Retinal pigment epithelial cell (primary cell): Measurements from ENCODE around the gene MEIS2.

ENCODE experiments used
- DNase-seq: peaks from one replicate; pipeline ENCODE4 v3.0.0-alpha.2; 2010; ENCODE audit warnings: low read depth
- H3K4me3 ChIP-seq: 2 replicates; pipeline ENCODE4 v1.5.1; 2011; ENCODE audit warnings: mild to moderate bottlenecking, low read length, control low read depth, moderate library complexity
- CTCF ChIP-seq: conservative IDR thresholded peaks from 2 replicates; pipeline ENCODE4 v1.5.1; 2011; ENCODE audit warnings: low read depth, low read length, control low read depth, inconsistent platforms

Gene MEIS2

GRCh38 chr15:36887214-36887961 is 213.0 kb downstream of the MEIS2 start:
- no peak for TF ChIP-seq CTCF
- DNase-seq = no peak
- peak overlapping the region; percentile 49 for H3K4me3 ChIP-seq

GRCh38 chr15:36886701-36887100 is 213.6 kb downstream of the MEIS2 start:
- TF ChIP-seq CTCF = no peak
- H3K4me3 ChIP-seq = no peak overlapping the region
- DNase-seq = no peak

- DNase-seq = no peak
- H3K4me3 ChIP-seq = no peak overlapping the region
- TF ChIP-seq CTCF = no peak
Measured at GRCh38 chr15:36886191-36886590, 214.2 kb downstream of the MEIS2 start.

- no peak for DNase-seq
- no peak for TF ChIP-seq CTCF
Measured at GRCh38 chr15:36885771-36886170, 214.6 kb downstream of the MEIS2 start.

GRCh38 chr15:36884936-36885635 is 215.3 kb downstream of the MEIS2 start:
- no peak for TF ChIP-seq CTCF
- no peak for DNase-seq
- H3K4me3 ChIP-seq = no peak overlapping the region

More at GRCh38 chr15:36885771-36886170, 214.6 kb downstream of the MEIS2 start:
- no peak overlapping the region for H3K4me3 ChIP-seq

- no peak overlapping the region for H3K4me3 ChIP-seq
- no peak for TF ChIP-seq CTCF
Measured at GRCh38 chr15:36884518-36884875, 215.9 kb downstream of the MEIS2 start.

More at GRCh38 chr15:36884518-36884875, 215.9 kb downstream of the MEIS2 start:
- DNase-seq = no peak
